ENCODE measurements around the gene FGF14.

The FGF14 gene

GRCh38 chr13:102198418-102199311 lies 203.2 kb downstream of the FGF14 start:
- DNase-seq (ENCODE audit: extremely low read depth in 1 of 2, low read depth in 1 of 2) = no peak

- DNase-seq (ENCODE audit: extremely low read depth in 1 of 2, low read depth in 1 of 2) = no peak
These were observed 204.7 kb downstream of the FGF14 start for GRCh38 chr13:102197193-102197592.

GRCh38 chr13:102195566-102196462 lies 206.0 kb downstream of the FGF14 start:
- DNase-seq (ENCODE audit: extremely low read depth in 1 of 2, low read depth in 1 of 2) = no peak

GRCh38 chr13:102192858-102193257 lies 209.0 kb downstream of the FGF14 start:
- no peak for DNase-seq (ENCODE audit: extremely low read depth in 1 of 2, low read depth in 1 of 2)

- DNase-seq (ENCODE audit: extremely low read depth in 1 of 2, low read depth in 1 of 2) = no peak
These were observed 209.8 kb downstream of the FGF14 start for GRCh38 chr13:102191951-102192502.

GRCh38 chr13:102190930-102191329 lies 210.9 kb downstream of the FGF14 start:
- DNase-seq (ENCODE audit: extremely low read depth in 1 of 2, low read depth in 1 of 2) = no peak

- no peak for DNase-seq (ENCODE audit: extremely low read depth in 1 of 2, low read depth in 1 of 2)
These were observed 214.5 kb downstream of the FGF14 start for GRCh38 chr13:102187313-102187712.

GRCh38 chr13:102185375-102185984 lies 216.4 kb downstream of the FGF14 start:
- no peak for DNase-seq (ENCODE audit: extremely low read depth in 1 of 2, low read depth in 1 of 2)

- DNase-seq (ENCODE audit: extremely low read depth in 1 of 2, low read depth in 1 of 2) = no peak
These were observed 218.2 kb downstream of the FGF14 start for GRCh38 chr13:102183509-102184182.

GRCh38 chr13:102182170-102182569 lies 219.7 kb downstream of the FGF14 start:
- DNase-seq (ENCODE audit: extremely low read depth in 1 of 2, low read depth in 1 of 2) = no peak

GRCh38 chr13:102177431-102177830 lies 224.4 kb downstream of the FGF14 start:
- no peak for DNase-seq (ENCODE audit: extremely low read depth in 1 of 2, low read depth in 1 of 2)

GRCh38 chr13:102176846-102177245 lies 225.0 kb downstream of the FGF14 start:
- DNase-seq (ENCODE audit: extremely low read depth in 1 of 2, low read depth in 1 of 2) = no peak

GRCh38 chr13:102172406-102172805 lies 229.4 kb downstream of the FGF14 start:
- DNase-seq (ENCODE audit: extremely low read depth in 1 of 2, low read depth in 1 of 2) = no peak

GRCh38 chr13:102170305-102170704 lies 231.5 kb downstream of the FGF14 start:
- no peak for DNase-seq (ENCODE audit: extremely low read depth in 1 of 2, low read depth in 1 of 2)

GRCh38 chr13:102169471-102170015 lies 232.3 kb downstream of the FGF14 start:
- DNase-seq (ENCODE audit: extremely low read depth in 1 of 2, low read depth in 1 of 2) = no peak

- DNase-seq (ENCODE audit: extremely low read depth in 1 of 2, low read depth in 1 of 2) = no peak
These were observed 249.1 kb downstream of the FGF14 start for GRCh38 chr13:102152790-102153189.

GRCh38 chr13:102147353-102147752 lies 254.5 kb downstream of the FGF14 start:
- no peak for DNase-seq (ENCODE audit: extremely low read depth in 1 of 2, low read depth in 1 of 2)

GRCh38 chr13:102145750-102146149 lies 256.1 kb downstream of the FGF14 start:
- no peak for DNase-seq (ENCODE audit: extremely low read depth in 1 of 2, low read depth in 1 of 2)

- DNase-seq (ENCODE audit: extremely low read depth in 1 of 2, low read depth in 1 of 2) = no peak
These were observed 259.4 kb downstream of the FGF14 start for GRCh38 chr13:102142473-102142826.

All from activated CD8-positive, alpha-beta memory T cell treated with anti-CD3 and anti-CD28 coated beads for 1 hour (primary cell).